T-helper 17 cell (primary cell): Measurements from ENCODE around the gene CCNL1. TPM values are rescaled to one million over a fixed set of nuclear protein-coding genes. Genes with fewer than 3 reads are reported as not detected.

ENCODE experiments used
- ATAC-seq: fragments of 150-1000 bp; cut with Tn5 transposase; 2 replicates; pipeline ENCODE4 v1.10.0; 2021; ENCODE audit warnings: mild to moderate bottlenecking, moderate library complexity
- DNase-seq, 3 donors: peaks; one replicate each; pipeline versions ENCODE4 v3.0.0 to v3.0.0-alpha.2; 2020 to 2021
- H3K9me3 ChIP-seq: one replicate; pipeline ENCODE4 v1.7.0; 2013; ENCODE audit warnings: low read length, mild to moderate bottlenecking; ENCODE audit not compliant: control insufficient read depth, poor library complexity, severe bottlenecking
- H3K27ac Mint-ChIP-seq: one replicate; pipeline ENCODE4 v1.8.0; 2022; ENCODE audit warnings: mild to moderate bottlenecking, moderate library complexity, mixed read lengths
- H3K27me3 Mint-ChIP-seq: one replicate; pipeline ENCODE4 v1.8.0; 2022; ENCODE audit warnings: mixed read lengths
- H3K36me3 Mint-ChIP-seq: one replicate; pipeline ENCODE4 v1.8.0; 2022; ENCODE audit warnings: low read depth, mixed read lengths
- H3K4me1 Mint-ChIP-seq: one replicate; pipeline ENCODE4 v1.8.0; 2022; ENCODE audit warnings: mild to moderate bottlenecking, mixed read lengths
- H3K4me3 Mint-ChIP-seq: one replicate; pipeline ENCODE4 v1.8.0; 2022; ENCODE audit warnings: mild to moderate bottlenecking, moderate library complexity, mixed read lengths
- total RNA-seq, 4 donors: library from RNA in 2 of 4; stranded (reverse) in 2 of 4; gene quantifications; one replicate each; pipeline ENCODE4 v1.2.3 and lab custom pipeline; 2022 to 2026

Gene CCNL1
- total RNA-seq, 2 donors from 2014 or later = 1,190 to 1,257 TPM

GRCh38 chr3:157149136-157149696 lies 10.7 kb downstream of the CCNL1 start:
- H3K27ac Mint-ChIP-seq = peak overlapping the region; percentile 89
- DNase-seq = no peak
- H3K4me1 Mint-ChIP-seq = peaks cover 27% of the 10 kb centered on the region
- no peaks in the 10 kb centered on the region for H3K27me3 Mint-ChIP-seq
- peak overlapping the region; percentile 53 for H3K4me3 Mint-ChIP-seq
- no peak for ATAC-seq
- H3K9me3 ChIP-seq = no peaks in the 10 kb centered on the region
- H3K36me3 Mint-ChIP-seq = peaks cover 8% of the 10 kb centered on the region

- peak overlapping the region; percentile 89 for H3K27ac Mint-ChIP-seq
- peak overlapping the region; percentile 19 for H3K4me3 Mint-ChIP-seq
- ATAC-seq = peak; percentile 26
- no peak for DNase-seq
- H3K36me3 Mint-ChIP-seq = peaks cover 11% of the 10 kb centered on the region
- no peaks in the 10 kb centered on the region for H3K9me3 ChIP-seq
- H3K27me3 Mint-ChIP-seq = no peaks in the 10 kb centered on the region
- peaks cover 27% of the 10 kb centered on the region for H3K4me1 Mint-ChIP-seq
Measured at GRCh38 chr3:157148196-157148889, 11.6 kb downstream of the CCNL1 start.

- peak overlapping the region; percentile 36 for H3K4me3 Mint-ChIP-seq
- peak overlapping the region; percentile 89 for H3K27ac Mint-ChIP-seq
- peaks cover 26% of the 10 kb centered on the region for H3K4me1 Mint-ChIP-seq
- DNase-seq (no peak), ATAC-seq (peak; percentile 4)
- no peaks in the 10 kb centered on the region for H3K9me3 ChIP-seq
- H3K27me3 Mint-ChIP-seq = no peaks in the 10 kb centered on the region
- peaks cover 11% of the 10 kb centered on the region for H3K36me3 Mint-ChIP-seq
Measured at GRCh38 chr3:157147099-157147803, 12.7 kb downstream of the CCNL1 start.

- H3K27ac Mint-ChIP-seq = peak overlapping the region; percentile 89
- peaks cover 26% of the 10 kb centered on the region for H3K4me1 Mint-ChIP-seq
- H3K4me3 Mint-ChIP-seq = peak overlapping the region; percentile 74
- ATAC-seq (peak; percentile 13), DNase-seq (no peak)
- H3K27me3 Mint-ChIP-seq = no peaks in the 10 kb centered on the region
- H3K9me3 ChIP-seq = no peaks in the 10 kb centered on the region
- H3K36me3 Mint-ChIP-seq = peaks cover 11% of the 10 kb centered on the region
Measured at GRCh38 chr3:157145606-157146322, 14.2 kb downstream of the CCNL1 start.

GRCh38 chr3:157142315-157142714 lies 17.6 kb downstream of the CCNL1 start:
- no peak for DNase-seq
- peaks cover 7% of the 10 kb centered on the region for H3K36me3 Mint-ChIP-seq
- peaks cover 19% of the 10 kb centered on the region for H3K4me1 Mint-ChIP-seq
- no peak for ATAC-seq
- no peak overlapping the region for H3K4me3 Mint-ChIP-seq
- no peaks in the 10 kb centered on the region for H3K9me3 ChIP-seq
- no peaks in the 10 kb centered on the region for H3K27me3 Mint-ChIP-seq
- no peak overlapping the region for H3K27ac Mint-ChIP-seq

GRCh38 chr3:157139938-157140534 lies 19.9 kb downstream of the CCNL1 start:
- H3K9me3 ChIP-seq = no peaks in the 10 kb centered on the region
- Mint-ChIP-seq H3K4me1 (peaks cover 13% of the 10 kb centered on the region), H3K27ac (no peak overlapping the region), H3K36me3 (peaks cover 5% of the 10 kb centered on the region), H3K4me3 (no peak overlapping the region), H3K27me3 (no peaks in the 10 kb centered on the region)
- ATAC-seq = no peak
- no peak for DNase-seq

GRCh38 chr3:157136647-157137387 lies 23.1 kb downstream of the CCNL1 start:
- H3K4me1 Mint-ChIP-seq = peaks cover 17% of the 10 kb centered on the region
- H3K4me3 Mint-ChIP-seq = no peak overlapping the region
- no peaks in the 10 kb centered on the region for H3K36me3 Mint-ChIP-seq
- peak overlapping the region; percentile 19 for H3K27ac Mint-ChIP-seq
- no peaks in the 10 kb centered on the region for H3K9me3 ChIP-seq
- DNase-seq (no peak), ATAC-seq (peak; percentile 27)
- no peaks in the 10 kb centered on the region for H3K27me3 Mint-ChIP-seq

- Mint-ChIP-seq H3K36me3 (no peaks in the 10 kb centered on the region), H3K27ac (peak overlapping the region; percentile 21), H3K4me1 (peaks cover 24% of the 10 kb centered on the region), H3K4me3 (no peak overlapping the region), H3K27me3 (no peaks in the 10 kb centered on the region)
- DNase-seq (no peak), ATAC-seq (no peak)
- H3K9me3 ChIP-seq = no peaks in the 10 kb centered on the region
Measured at GRCh38 chr3:157135671-157136396, 24.1 kb downstream of the CCNL1 start.

- peak overlapping the region; percentile 49 for H3K27ac Mint-ChIP-seq
- ATAC-seq (no peak), DNase-seq (no peak)
- H3K9me3 ChIP-seq = no peaks in the 10 kb centered on the region
- H3K4me1 Mint-ChIP-seq = peaks cover 33% of the 10 kb centered on the region
- no peak overlapping the region for H3K4me3 Mint-ChIP-seq
- H3K27me3 Mint-ChIP-seq = no peaks in the 10 kb centered on the region
- no peaks in the 10 kb centered on the region for H3K36me3 Mint-ChIP-seq
Measured at GRCh38 chr3:157134620-157135191, 25.2 kb downstream of the CCNL1 start.

GRCh38 chr3:157133434-157134320 lies 26.3 kb downstream of the CCNL1 start:
- H3K4me3 Mint-ChIP-seq = no peak overlapping the region
- peaks cover 44% of the 10 kb centered on the region for H3K4me1 Mint-ChIP-seq
- no peak for DNase-seq

GRCh38 chr3:157132936-157133335 lies 27.0 kb downstream of the CCNL1 start:
- H3K4me3 Mint-ChIP-seq = no peak overlapping the region
- DNase-seq (no peak), ATAC-seq (no peak)
- H3K27me3 Mint-ChIP-seq = no peaks in the 10 kb centered on the region
- no peaks in the 10 kb centered on the region for H3K36me3 Mint-ChIP-seq
- peak overlapping the region; percentile 99 for H3K27ac Mint-ChIP-seq
- H3K9me3 ChIP-seq = no peaks in the 10 kb centered on the region
- H3K4me1 Mint-ChIP-seq = peaks cover 50% of the 10 kb centered on the region

More at GRCh38 chr3:157133434-157134320, 26.3 kb downstream of the CCNL1 start:
- H3K36me3 Mint-ChIP-seq = no peaks in the 10 kb centered on the region
- no peaks in the 10 kb centered on the region for H3K9me3 ChIP-seq
- H3K27ac Mint-ChIP-seq = peak overlapping the region; percentile 99
- ATAC-seq = no peak
- no peaks in the 10 kb centered on the region for H3K27me3 Mint-ChIP-seq
